Measurements from ENCODE around the gene FAM78A.
"Not testable (repeated sequence)": the region's sequence is repeated elsewhere in the genome, so short reads cannot be mapped to it uniquely, and the experiment has no call there.

FAM78A gene

GRCh38 chr9:131244331-131244730, 32.0 kb downstream of the FAM78A start:
- H3K36me3 Mint-ChIP-seq, H3K27me3 Mint-ChIP-seq, H3K4me1 Mint-ChIP-seq, H3K9me3 Mint-ChIP-seq, H3K27ac Mint-ChIP-seq, H3K4me3 Mint-ChIP-seq: not testable (repeated sequence)

- peaks cover 39% of the 10 kb centered on the region for H3K4me1 Mint-ChIP-seq
- H3K27me3 Mint-ChIP-seq = no peaks in the 10 kb centered on the region
- H3K4me3 Mint-ChIP-seq = peak overlapping the region; percentile 36
- H3K27ac Mint-ChIP-seq = no peak overlapping the region
- H3K36me3 Mint-ChIP-seq = peaks cover 3% of the 10 kb centered on the region
- H3K9me3 Mint-ChIP-seq = no peaks in the 10 kb centered on the region
Observed at GRCh38 chr9:131240047-131240921, 36.0 kb downstream of the FAM78A start.

DNA sequence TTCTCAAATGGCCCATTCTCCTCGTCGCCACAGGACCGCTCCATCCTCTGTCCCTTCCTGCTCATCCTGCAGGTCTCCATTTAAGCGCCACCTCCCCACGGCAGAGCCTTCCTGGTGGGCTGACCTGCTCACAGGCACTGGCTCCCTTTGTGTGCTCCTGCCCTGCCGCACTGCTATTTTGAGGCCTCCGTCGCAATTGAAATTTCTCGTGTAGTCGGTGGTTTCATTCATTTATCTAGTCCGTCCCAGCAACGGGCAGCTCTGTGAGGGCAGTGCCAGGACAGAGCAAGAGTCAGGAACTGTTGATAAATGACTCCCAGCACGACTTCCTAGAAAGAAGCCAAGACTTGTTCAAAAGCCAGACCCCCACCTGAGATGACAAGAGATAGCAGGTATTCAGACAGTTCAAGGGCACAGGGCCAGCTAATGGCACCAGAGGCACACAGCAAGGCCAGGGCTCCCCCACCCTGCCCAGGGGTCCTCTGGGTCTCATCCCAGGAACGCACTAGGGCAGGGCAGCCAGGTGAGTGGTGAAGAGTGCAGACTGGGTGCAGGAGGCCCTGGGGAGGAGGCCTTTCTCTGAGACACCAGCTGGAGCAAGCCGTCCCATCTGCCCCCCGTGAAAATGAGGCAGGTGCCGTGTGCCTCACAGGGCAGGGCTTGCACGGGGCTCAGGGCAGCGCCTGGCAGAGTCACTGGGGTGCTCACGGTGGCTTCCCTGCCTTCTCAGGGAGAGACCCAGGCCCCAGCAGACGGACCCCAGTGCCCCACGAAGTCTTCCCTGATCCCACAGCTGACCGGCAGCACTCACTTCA, 36.9 kb downstream of the FAM78A start:
- peaks cover 4% of the 10 kb centered on the region for H3K36me3 Mint-ChIP-seq
- H3K4me1 Mint-ChIP-seq = peaks cover 44% of the 10 kb centered on the region
- no peaks in the 10 kb centered on the region for H3K27me3 Mint-ChIP-seq
- peak overlapping the region; percentile 72 for H3K27ac Mint-ChIP-seq
- H3K9me3 Mint-ChIP-seq = no peaks in the 10 kb centered on the region
- H3K4me3 Mint-ChIP-seq = peak overlapping the region; percentile 36

GRCh38 chr9:131238402-131239021, 37.8 kb downstream of the FAM78A start:
- H3K9me3 Mint-ChIP-seq = no peaks in the 10 kb centered on the region
- H3K4me3 Mint-ChIP-seq = peak overlapping the region; percentile 81
- peaks cover 5% of the 10 kb centered on the region for H3K36me3 Mint-ChIP-seq
- H3K27ac Mint-ChIP-seq = peak overlapping the region; percentile 94
- H3K4me1 Mint-ChIP-seq = peaks cover 53% of the 10 kb centered on the region
- H3K27me3 Mint-ChIP-seq = no peaks in the 10 kb centered on the region

DNA sequence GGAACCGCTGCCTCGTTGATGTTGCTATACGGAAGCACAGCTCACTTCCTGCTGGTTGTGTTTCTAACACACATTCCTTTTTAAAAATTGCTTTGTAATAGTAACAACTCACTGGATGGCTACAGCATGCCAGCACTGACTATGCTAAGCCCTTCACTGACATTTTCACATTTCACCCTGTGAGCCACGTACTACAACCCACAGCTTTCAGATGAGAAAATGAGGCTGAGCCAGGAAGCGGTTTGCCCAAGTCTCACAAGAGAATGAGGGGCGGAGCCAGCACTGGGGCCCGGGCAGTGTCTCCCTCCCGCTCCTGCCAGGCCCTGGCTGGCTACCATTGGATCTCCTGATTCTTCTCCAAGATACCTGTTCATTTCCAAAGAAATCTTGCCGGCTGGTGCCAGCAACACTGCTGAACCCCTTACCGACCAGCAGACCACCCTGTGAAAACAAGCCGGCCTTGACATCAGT, 38.3 kb downstream of the FAM78A start:
- Mint-ChIP-seq H3K4me1 (peaks cover 56% of the 10 kb centered on the region), H3K4me3 (peak overlapping the region; percentile 81), H3K27me3 (no peaks in the 10 kb centered on the region), H3K36me3 (peaks cover 6% of the 10 kb centered on the region), H3K9me3 (no peaks in the 10 kb centered on the region), H3K27ac (peak overlapping the region; percentile 94)

GRCh38 chr9:131237291-131237690, 39.0 kb downstream of the FAM78A start:
- Mint-ChIP-seq H3K4me1 (peaks cover 56% of the 10 kb centered on the region), H3K4me3 (no peak overlapping the region), H3K9me3 (no peaks in the 10 kb centered on the region), H3K27ac (peak overlapping the region; percentile 80), H3K27me3 (no peaks in the 10 kb centered on the region), H3K36me3 (peaks cover 3% of the 10 kb centered on the region)

GRCh38 chr9:131236761-131237160, 39.5 kb downstream of the FAM78A start:
- no peaks in the 10 kb centered on the region for H3K9me3 Mint-ChIP-seq
- peaks cover 3% of the 10 kb centered on the region for H3K36me3 Mint-ChIP-seq
- no peak overlapping the region for H3K4me3 Mint-ChIP-seq
- no peaks in the 10 kb centered on the region for H3K27me3 Mint-ChIP-seq
- H3K4me1 Mint-ChIP-seq = peaks cover 56% of the 10 kb centered on the region
- H3K27ac Mint-ChIP-seq = peak overlapping the region; percentile 30

DNA sequence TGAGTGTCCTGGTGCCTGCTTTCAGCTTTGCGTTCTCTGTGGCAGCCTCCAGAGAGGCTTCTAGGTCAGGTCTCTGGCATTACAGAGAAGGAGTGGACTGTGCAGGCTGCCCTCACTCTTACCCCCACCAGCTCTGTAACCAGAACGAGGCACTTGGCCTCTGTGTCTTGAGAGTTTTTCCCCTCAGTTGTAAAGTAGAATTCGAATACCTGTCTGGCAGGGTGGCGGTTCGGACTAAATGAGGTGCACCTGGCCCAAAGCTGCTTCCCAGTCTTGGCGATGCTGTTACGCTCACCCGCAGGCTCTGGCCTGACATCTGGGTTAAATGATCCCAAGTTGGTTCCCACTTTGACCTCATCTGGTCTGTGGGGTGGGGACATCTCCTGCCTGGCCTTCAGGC, 40.1 kb downstream of the FAM78A start:
- Mint-ChIP-seq H3K27me3 (no peaks in the 10 kb centered on the region), H3K36me3 (peaks cover 3% of the 10 kb centered on the region), H3K4me1 (peaks cover 56% of the 10 kb centered on the region), H3K9me3 (no peaks in the 10 kb centered on the region), H3K27ac (no peak overlapping the region), H3K4me3 (no peak overlapping the region)

DNA sequence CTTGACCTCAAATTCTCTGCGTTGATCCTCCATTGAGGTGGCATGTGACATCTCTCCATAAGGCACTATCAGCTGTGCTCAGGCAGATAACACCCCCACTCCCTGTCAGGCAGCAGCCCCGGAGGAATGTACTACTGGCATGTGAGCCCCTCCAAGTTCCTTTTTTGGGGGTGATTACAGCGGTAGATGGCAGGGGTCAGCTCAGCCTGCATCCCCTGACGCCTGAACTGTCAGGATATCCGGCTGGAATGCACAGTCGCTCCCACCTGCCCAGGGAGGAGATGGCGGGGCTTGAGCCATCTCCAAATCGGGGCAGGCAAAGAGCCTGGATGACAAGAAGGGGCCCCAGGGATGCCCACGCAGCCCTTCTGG, 40.8 kb downstream of the FAM78A start:
- no peaks in the 10 kb centered on the region for H3K9me3 Mint-ChIP-seq
- H3K4me1 Mint-ChIP-seq = peaks cover 56% of the 10 kb centered on the region
- peaks cover 3% of the 10 kb centered on the region for H3K36me3 Mint-ChIP-seq
- H3K4me3 Mint-ChIP-seq = no peak overlapping the region
- peak overlapping the region; percentile 47 for H3K27ac Mint-ChIP-seq
- no peaks in the 10 kb centered on the region for H3K27me3 Mint-ChIP-seq

- Mint-ChIP-seq H3K4me1 (peaks cover 55% of the 10 kb centered on the region), H3K27me3 (no peaks in the 10 kb centered on the region), H3K9me3 (no peaks in the 10 kb centered on the region), H3K27ac (peak overlapping the region; percentile 47), H3K4me3 (no peak overlapping the region), H3K36me3 (peaks cover 8% of the 10 kb centered on the region)
Observed at GRCh38 chr9:131234799-131235479, 41.4 kb downstream of the FAM78A start.

- H3K4me1 Mint-ChIP-seq = peaks cover 47% of the 10 kb centered on the region
- H3K27ac Mint-ChIP-seq = no peak overlapping the region
Observed at GRCh38 chr9:131233995-131234394, 42.3 kb downstream of the FAM78A start.

GRCh38 chr9:131233556-131233955, 42.8 kb downstream of the FAM78A start:
- Mint-ChIP-seq H3K9me3 (no peaks in the 10 kb centered on the region), H3K4me1 (peaks cover 43% of the 10 kb centered on the region), H3K36me3 (peaks cover 10% of the 10 kb centered on the region), H3K27ac (peak overlapping the region; percentile 41), H3K4me3 (peak overlapping the region; percentile 42), H3K27me3 (no peaks in the 10 kb centered on the region)

More at GRCh38 chr9:131233995-131234394, 42.3 kb downstream of the FAM78A start:
- Mint-ChIP-seq H3K36me3 (peaks cover 10% of the 10 kb centered on the region), H3K4me3 (peak overlapping the region; percentile 42), H3K27me3 (no peaks in the 10 kb centered on the region), H3K9me3 (no peaks in the 10 kb centered on the region)

DNA sequence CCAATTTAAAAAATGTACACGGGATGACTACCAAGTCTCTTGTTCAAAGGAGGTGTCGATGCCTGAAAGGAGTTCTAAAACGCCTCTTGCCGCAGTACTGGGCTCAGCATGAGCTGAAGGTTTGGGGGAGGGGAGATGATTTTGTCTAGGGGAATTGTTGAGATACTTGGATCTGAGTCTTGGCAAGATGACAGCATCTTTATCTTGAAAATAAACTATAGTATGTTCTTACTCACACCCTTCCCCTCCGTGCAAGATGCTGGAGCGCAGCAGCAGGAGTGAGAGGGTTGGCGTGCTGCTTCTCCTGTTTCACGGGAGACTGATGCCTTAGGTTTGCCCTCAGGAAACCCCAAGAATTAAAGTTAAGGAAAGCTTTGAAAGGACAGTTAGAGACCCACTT, 47.3 kb downstream of the FAM78A start:
- Mint-ChIP-seq H3K27me3 (no peaks in the 10 kb centered on the region), H3K4me3 (no peak overlapping the region), H3K27ac (no peak overlapping the region), H3K4me1 (peaks cover 16% of the 10 kb centered on the region), H3K36me3 (peaks cover 12% of the 10 kb centered on the region), H3K9me3 (no peaks in the 10 kb centered on the region)

GRCh38 chr9:131227959-131228460, 48.3 kb downstream of the FAM78A start:
- no peak overlapping the region for H3K4me3 Mint-ChIP-seq

More at GRCh38 chr9:131227959-131228460, 48.3 kb downstream of the FAM78A start:
- H3K4me1 Mint-ChIP-seq = peaks cover 7% of the 10 kb centered on the region
- peaks cover 10% of the 10 kb centered on the region for H3K36me3 Mint-ChIP-seq
- H3K27me3 Mint-ChIP-seq = no peaks in the 10 kb centered on the region
- H3K9me3 Mint-ChIP-seq = no peaks in the 10 kb centered on the region
- H3K27ac Mint-ChIP-seq = no peak overlapping the region

Measured in activated naive CD4-positive, alpha-beta T cell treated with anti-CD3 and anti-CD28 coated beads, Interleukin-2, amount 50 U/mL, for 24 hours (primary cell).